Endothelial cell of umbilical vein (primary cell): ENCODE results near the gene COL26A1. TPM values are rescaled to one million over a fixed set of nuclear protein-coding genes. Genes with fewer than 3 reads are reported as not detected.

Source experiments
- BruUV-seq: library from RNA; stranded (reverse); fragments of 400-500 nt; replicated peaks from 2 replicates; lab custom pipeline; 2021; lab: Mats Ljungman, UMichigan
- CTCF ChIA-PET: fragments of 300-600, 350-600 bp; sonication (Branson Sonifier 250); formaldehyde crosslinking; loops from one replicate; lab custom pipeline; 2021; ENCODE audit warnings: antibody characterized with exemption, inconsistent platforms; lab: Charles Lee
- POLR2A ChIA-PET: fragments of 300-600, 350-600 bp; sonication (Branson Sonifier 250); formaldehyde crosslinking; loops from one replicate; lab custom pipeline; 2021; ENCODE audit warnings: antibody characterized with exemption, inconsistent platforms; lab: Charles Lee
- DNase-seq: peaks from one replicate; pipeline ENCODE4 v3.0.0-alpha.2; 2011; ENCODE audit warnings: low read depth, low spot score
- FAIRE-seq: peaks from 2 replicates; lab custom pipeline; 2011; peaks lifted over from hg19 to GRCh38; lab: Jason Lieb, UNC
- H2AFZ ChIP-seq: 2 replicates; pipeline ENCODE4 v1.6.0; 2012; ENCODE audit warnings: low read depth, low read length, control low read depth, inconsistent platforms
- H3K27ac ChIP-seq: 2 replicates; pipeline ENCODE4 v1.5.1; 2011; ENCODE audit warnings: low read depth, mild to moderate bottlenecking, control low read depth, low read length, moderate library complexity; ENCODE audit not compliant: insufficient read depth
- H3K27me3 ChIP-seq, 2 experiments: 2 replicates each; pipeline versions ENCODE4 v1.6.0 to v1.6.1; 2011; ENCODE audit warnings: low read length in 2 of 2, mixed read lengths in 1 of 2; ENCODE audit not compliant: control insufficient read depth in 2 of 2, insufficient read depth in 2 of 2
- H3K36me3 ChIP-seq, 2 experiments: 2 replicates in 1 of 2; 3 replicates in 1 of 2; pipeline ENCODE4 v1.5.1; 2011; ENCODE audit warnings: low read length in 2 of 2, mild to moderate bottlenecking in 1 of 2, moderate library complexity in 1 of 2; ENCODE audit not compliant: control insufficient read depth in 2 of 2, insufficient read depth in 2 of 2; ENCODE audit errors: extremely low read depth in 1 of 2
- H3K4me1 ChIP-seq: 3 replicates; pipeline ENCODE4 v1.5.1; 2011; ENCODE audit warnings: mild to moderate bottlenecking, low read length; ENCODE audit not compliant: control insufficient read depth, insufficient read depth; ENCODE audit errors: extremely low read depth
- H3K4me2 ChIP-seq: 2 replicates; pipeline ENCODE4 v1.6.1; 2011; ENCODE audit warnings: low read length, control low read depth, mixed read lengths; ENCODE audit not compliant: insufficient read depth
- H3K4me3 ChIP-seq, 3 experiments: fragments of 200-600 bp in 1 of 3; sonication (generic), shearing (Covaris generic) in 1 of 3; replicated peaks in 1 of 3; 2 replicates each; pipeline ENCODE4 v1.5.1; 2011 to 2016; ENCODE audit warnings: control low read depth in 3 of 3, low read length in 3 of 3, mild to moderate bottlenecking in 2 of 3, inconsistent platforms in 1 of 3, low read depth in 1 of 3, moderate library complexity in 1 of 3; ENCODE audit not compliant: insufficient read depth in 1 of 3
- H3K79me2 ChIP-seq: 2 replicates; pipeline ENCODE4 v1.6.0; 2012; ENCODE audit warnings: low read length, inconsistent platforms; ENCODE audit not compliant: control insufficient read depth, insufficient read depth
- H3K9ac ChIP-seq: replicated peaks from 2 replicates; pipeline ENCODE3; 2011; ENCODE audit warnings: low read length, control low read depth; ENCODE audit not compliant: insufficient read depth; ENCODE audit errors: extremely low read depth
- H3K9me1 ChIP-seq: replicated peaks from 3 replicates; pipeline ENCODE4 v1.6.0; 2011; ENCODE audit warnings: mild to moderate bottlenecking, low read length; ENCODE audit not compliant: control insufficient read depth, insufficient read depth; ENCODE audit errors: extremely low read depth
- H3K9me3 ChIP-seq: replicated peaks from 2 replicates; pipeline ENCODE4 v1.5.1; 2012; ENCODE audit warnings: low read length, inconsistent platforms; ENCODE audit not compliant: control insufficient read depth, insufficient read depth
- H4K20me1 ChIP-seq: replicated peaks from 2 replicates; pipeline ENCODE3; 2011; ENCODE audit warnings: mild to moderate bottlenecking, low read length; ENCODE audit not compliant: control insufficient read depth, insufficient read depth; ENCODE audit errors: extremely low read depth
- CTCF ChIP-seq, 2 donors: IDR thresholded peaks; 1 replicate in 1 of 2; 2 replicates in 1 of 2; pipeline ENCODE4 v1.5.1; 2011; ENCODE audit warnings: low read length in 2 of 2, mild to moderate bottlenecking in 2 of 2, moderate library complexity in 2 of 2, control low read depth in 1 of 2, inconsistent platforms in 1 of 2, low read depth in 1 of 2; ENCODE audit not compliant: insufficient read depth in 1 of 2; ENCODE audit errors: extremely low read depth in 1 of 2
- EZH2 ChIP-seq: IDR thresholded peaks from 2 replicates; pipeline ENCODE4 v1.6.1; 2012; ENCODE audit warnings: borderline replicate concordance, low read depth, mild to moderate bottlenecking, moderate library complexity, low read length, inconsistent platforms; ENCODE audit not compliant: severe bottlenecking
- FOS ChIP-seq: IDR thresholded peaks from 2 replicates; pipeline ENCODE4 v1.6.1; 2011; ENCODE audit warnings: mild to moderate bottlenecking, low read length, moderate library complexity, borderline replicate concordance; ENCODE audit not compliant: insufficient read depth
- GATA2 ChIP-seq: IDR thresholded peaks from 2 replicates; pipeline ENCODE4 v1.7.0; 2011; ENCODE audit warnings: low read depth, mild to moderate bottlenecking, moderate library complexity, mixed read lengths, low read length; ENCODE audit not compliant: insufficient read length, insufficient read depth
- JUN ChIP-seq: IDR thresholded peaks from 2 replicates; pipeline ENCODE4 v1.6.1; 2011; ENCODE audit warnings: borderline replicate concordance, low read depth; ENCODE audit not compliant: insufficient read length, insufficient read depth
- MAX ChIP-seq: IDR thresholded peaks from 2 replicates; pipeline ENCODE4 v1.6.1; 2011; ENCODE audit not compliant: insufficient read depth, insufficient read length
- MYC ChIP-seq: IDR thresholded peaks from one replicate; pipeline ENCODE4 v1.6.1; 2011; ENCODE audit warnings: mild to moderate bottlenecking, low read depth, low read length
- POLR2A ChIP-seq: IDR thresholded peaks from 2 replicates; pipeline ENCODE4 v1.6.1; 2012; ENCODE audit warnings: low read depth, mild to moderate bottlenecking, control low read depth, low read length
- POLR2AphosphoS5 ChIP-seq: IDR thresholded peaks from 2 replicates; pipeline ENCODE4 v1.6.1; 2012; ENCODE audit warnings: low read depth, mild to moderate bottlenecking, control low read depth, low read length, moderate library complexity; ENCODE audit not compliant: insufficient read depth
- dilution Hi-C: fragments of 300-500 bp; cut with MboI; formaldehyde crosslinking; loops from one replicate; pipeline ENCODE4 v1.15.0; 2019; ENCODE audit warnings: low sequenced_read_pairs; ENCODE audit not compliant: extremely low pct_ligation_motif_present
- intact Hi-C: fragments of 100-400 bp; cut with micrococcal nuclease; formaldehyde crosslinking; loops from one replicate; pipeline ENCODE4 v1.10.0; 2022
- polyA plus RNA-seq, 4 experiments: library from polyadenylated mRNA; depleted of rRNA in 3 of 4; stranded (reverse) in 3 of 4; unstranded in 1 of 4; fragments of >200 nt; gene quantifications; 2 replicates each; pipeline versions ENCODE4 v1.2.1 to v1.2.3, GENCODE V29; 2011 to 2012; ENCODE audit warnings: missing spikeins in 1 of 4
- total RNA-seq: library from RNA; stranded (reverse); gene quantifications from 2 replicates; pipeline ENCODE4 v1.2.3, GENCODE V29; 2021

The COL26A1 gene
- total and polyA plus RNA-seq, 2 donors (not counting 3 experiments of a cell fraction or from before 2014, with no cell fraction given) = not detected

DNA sequence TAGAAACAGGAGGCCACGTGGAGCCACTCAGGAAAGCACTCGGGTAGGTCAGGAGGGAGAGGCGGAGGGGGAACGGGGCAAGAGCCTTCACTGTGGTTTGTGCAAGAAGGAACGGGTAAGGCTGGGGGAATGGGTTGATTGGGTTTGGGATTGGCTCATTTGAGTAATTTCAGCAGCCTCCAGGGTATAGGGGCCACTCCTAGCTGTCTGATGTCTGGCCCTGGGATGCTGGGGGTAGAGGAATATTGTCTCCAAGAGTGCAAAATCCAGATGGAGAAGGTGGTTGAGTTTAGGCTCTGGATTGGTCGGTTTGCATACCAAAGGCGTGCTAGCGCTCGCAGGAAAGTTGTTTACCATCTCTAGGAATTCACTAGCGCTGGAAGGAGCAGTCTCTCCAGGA lies 219.2 kb downstream of the COL26A1 start:
- Histone ChIP-seq H3K36me3 (no peaks in the 10 kb centered on the region), H3K9me3 (no peaks in the 10 kb centered on the region), H2AFZ (no peak overlapping the region), H3K27me3 (peaks cover 0 to 6% of the 10 kb centered on the region in 2 experiments), H3K9me1 (no peaks in the 10 kb centered on the region), H3K4me1 (no peaks in the 10 kb centered on the region), H3K79me2 (no peaks in the 10 kb centered on the region), H3K4me2 (no peak overlapping the region), H3K4me3 (no peak overlapping the region), H3K9ac (no peak overlapping the region), H4K20me1 (no peaks in the 10 kb centered on the region), H3K27ac (no peak overlapping the region)
- FAIRE-seq (no peak), DNase-seq (no peak)
- TF ChIP-seq MYC (no peak), EZH2 (no peak), MAX (no peak), POLR2AphosphoS5 (no peak), POLR2A (no peak), GATA2 (no peak), CTCF (IDR thresholded peaks at IDR 0.05; ENCODE audit: extremely low read depth in 1 of 2, insufficient read depth in 1 of 2, low read depth in 1 of 2, low read length in 2 of 2) (no peak), FOS (no peak), JUN (no peak)
- no TSS peak for BruUV-seq
- intact Hi-C loops = no loop called here
- dilution Hi-C loops = no loop called here
- CTCF ChIA-PET = no interaction called here
- POLR2A ChIA-PET = no interaction called here
